Astrocyte (in vitro differentiated cells and primary cell): Measurements from ENCODE around the gene PNMT. TPM values are rescaled to one million over a fixed set of nuclear protein-coding genes. Genes with fewer than 3 reads are reported as not detected.
A peak's percentile ranks its signal among the peaks of the same experiment; 100 is the strongest.

Experiments
- DNase-seq: peaks from one replicate; pipeline ENCODE4 v3.0.0-alpha.2; 2010; ENCODE audit warnings: low read depth
- FAIRE-seq: peaks from 2 replicates; lab custom pipeline; 2011; peaks lifted over from hg19 to GRCh38; lab: Jason Lieb, UNC
- H2AFZ ChIP-seq: 2 replicates; pipeline ENCODE4 v1.6.0; 2012; ENCODE audit warnings: low read depth, low read length, inconsistent platforms
- H3K27ac ChIP-seq: 2 replicates; pipeline ENCODE4 v1.5.1; 2011; ENCODE audit warnings: low read depth, low read length, inconsistent platforms
- H3K27me3 ChIP-seq: 2 replicates; pipeline ENCODE4 v1.6.0; 2011; ENCODE audit warnings: low read length, inconsistent platforms; ENCODE audit not compliant: insufficient read depth
- H3K36me3 ChIP-seq: 2 replicates; pipeline ENCODE4 v1.5.1; 2011; ENCODE audit warnings: low read length, inconsistent platforms; ENCODE audit not compliant: insufficient read depth
- H3K4me1 ChIP-seq: 2 replicates; pipeline ENCODE4 v1.5.1; 2011; ENCODE audit warnings: low read length, inconsistent platforms; ENCODE audit not compliant: insufficient read depth
- H3K4me2 ChIP-seq: 2 replicates; pipeline ENCODE4 v1.6.0; 2012; ENCODE audit warnings: low read length, inconsistent platforms
- H3K4me3 ChIP-seq: 2 replicates; pipeline ENCODE4 v1.5.1; 2011; ENCODE audit warnings: low read depth, mild to moderate bottlenecking, low read length, inconsistent platforms; ENCODE audit not compliant: insufficient read depth
- H3K79me2 ChIP-seq: 2 replicates; pipeline ENCODE4 v1.6.0; 2012; ENCODE audit warnings: mild to moderate bottlenecking, low read length, inconsistent platforms; ENCODE audit not compliant: insufficient read depth
- H3K9ac ChIP-seq: 2 replicates; pipeline ENCODE4 v1.6.0; 2012; ENCODE audit warnings: mild to moderate bottlenecking, low read length, inconsistent platforms
- H3K9me3 ChIP-seq: 2 replicates; pipeline ENCODE4 v1.5.1; 2012; ENCODE audit warnings: low read depth, mild to moderate bottlenecking, low read length, inconsistent platforms; ENCODE audit not compliant: insufficient read depth
- H4K20me1 ChIP-seq: 2 replicates; pipeline ENCODE4 v1.6.0; 2012; ENCODE audit warnings: low read length, inconsistent platforms; ENCODE audit not compliant: insufficient read depth
- H3K27ac Mint-ChIP-seq: one replicate; pipeline ENCODE4 v1.8.0; 2021; ENCODE audit warnings: mild to moderate bottlenecking, mixed read lengths; ENCODE audit not compliant: unreplicated experiment
- H3K27me3 Mint-ChIP-seq: one replicate; pipeline ENCODE4 v1.8.0; 2021; ENCODE audit warnings: low read depth, mixed read lengths; ENCODE audit not compliant: unreplicated experiment
- H3K36me3 Mint-ChIP-seq: one replicate; pipeline ENCODE4 v1.8.0; 2021; ENCODE audit warnings: low read depth, mixed read lengths; ENCODE audit not compliant: unreplicated experiment
- H3K4me1 Mint-ChIP-seq: one replicate; pipeline ENCODE4 v1.8.0; 2021; ENCODE audit warnings: low read depth, mixed read lengths; ENCODE audit not compliant: unreplicated experiment
- H3K4me3 Mint-ChIP-seq: one replicate; pipeline ENCODE4 v1.8.0; 2021; ENCODE audit warnings: mild to moderate bottlenecking, moderate library complexity, mixed read lengths; ENCODE audit not compliant: unreplicated experiment
- H3K9me3 Mint-ChIP-seq: one replicate; pipeline ENCODE4 v1.8.0; 2021; ENCODE audit warnings: mild to moderate bottlenecking, mixed read lengths; ENCODE audit not compliant: unreplicated experiment
- CTCF ChIP-seq: IDR thresholded peaks from 2 replicates; pipeline ENCODE4 v1.5.1; 2011; ENCODE audit warnings: low read depth, mild to moderate bottlenecking, inconsistent platforms, low read length, moderate library complexity; ENCODE audit not compliant: insufficient read depth
- EZH2 ChIP-seq: IDR thresholded peaks from 2 replicates; pipeline ENCODE4 v1.6.1; 2012; ENCODE audit warnings: mild to moderate bottlenecking, low read length, inconsistent platforms; ENCODE audit not compliant: insufficient read depth
- total RNA-seq: library from RNA; stranded (reverse); gene quantifications from 2 replicates; pipeline ENCODE4 v1.2.1, GENCODE V29; 2021

The PNMT gene
- total RNA-seq, 1 donor from 2014 or later = 0.59 TPM

- no peak for FAIRE-seq
- Mint-ChIP-seq H3K36me3 (peaks cover 11% of the 10 kb centered on the region), H3K27ac (peak overlapping the region; percentile 53), H3K9me3 (no peaks in the 10 kb centered on the region), H3K27me3 (peaks cover 2% of the 10 kb centered on the region), H3K4me1 (peaks cover 6% of the 10 kb centered on the region), H3K4me3 (no peak overlapping the region)
- H4K20me1 ChIP-seq = peaks cover 32% of the 10 kb centered on the region
- H2AFZ ChIP-seq = no peak overlapping the region
- H3K9me3 ChIP-seq = no peaks in the 10 kb centered on the region
- H3K9ac ChIP-seq = no peak overlapping the region
- H3K27ac ChIP-seq = no peak overlapping the region
- no peaks in the 10 kb centered on the region for H3K79me2 ChIP-seq
- H3K36me3 ChIP-seq = no peaks in the 10 kb centered on the region
- H3K4me3 ChIP-seq = no peak overlapping the region
- no peaks in the 10 kb centered on the region for H3K27me3 ChIP-seq
- DNase-seq = no peak
- no peak overlapping the region for H3K4me2 ChIP-seq
- TF ChIP-seq CTCF = no peak
- TF ChIP-seq EZH2 = no peak
- no peaks in the 10 kb centered on the region for H3K4me1 ChIP-seq
Observed at GRCh38 chr17:39660397-39661385, 7.6 kb upstream of the PNMT start.

- H3K4me1 Mint-ChIP-seq = peaks cover 6% of the 10 kb centered on the region
- H4K20me1 ChIP-seq = peaks cover 24% of the 10 kb centered on the region
- no peak overlapping the region for H3K4me3 ChIP-seq
- no peaks in the 10 kb centered on the region for H3K79me2 ChIP-seq
- no peak overlapping the region for H3K4me3 Mint-ChIP-seq
- no peaks in the 10 kb centered on the region for H3K9me3 Mint-ChIP-seq
- H3K9me3 ChIP-seq = no peaks in the 10 kb centered on the region
- no peak overlapping the region for H2AFZ ChIP-seq
- H3K4me1 ChIP-seq = peaks cover 3% of the 10 kb centered on the region
- no peak for FAIRE-seq
- H3K27ac ChIP-seq = no peak overlapping the region
- no peak for DNase-seq
- no peaks in the 10 kb centered on the region for H3K36me3 ChIP-seq
- peaks cover 6% of the 10 kb centered on the region for H3K27me3 Mint-ChIP-seq
- H3K27me3 ChIP-seq = peaks cover 9% of the 10 kb centered on the region
- no peak for TF ChIP-seq EZH2
- TF ChIP-seq CTCF = no peak
- peaks cover 11% of the 10 kb centered on the region for H3K36me3 Mint-ChIP-seq
- H3K27ac Mint-ChIP-seq = no peak overlapping the region
- H3K9ac ChIP-seq = no peak overlapping the region
- no peak overlapping the region for H3K4me2 ChIP-seq
Observed at GRCh38 chr17:39661744-39662541, 6.3 kb upstream of the PNMT start.
